Measurements from ENCODE around the gene WNT9B. TPM values are rescaled to one million over a fixed set of nuclear protein-coding genes. Genes with fewer than 3 reads are reported as not detected.

Gene WNT9B
- total and polyA plus RNA-seq, 4 donors = 0.08 to 0.14 (median 0.10) TPM; not detected in 1

DNA sequence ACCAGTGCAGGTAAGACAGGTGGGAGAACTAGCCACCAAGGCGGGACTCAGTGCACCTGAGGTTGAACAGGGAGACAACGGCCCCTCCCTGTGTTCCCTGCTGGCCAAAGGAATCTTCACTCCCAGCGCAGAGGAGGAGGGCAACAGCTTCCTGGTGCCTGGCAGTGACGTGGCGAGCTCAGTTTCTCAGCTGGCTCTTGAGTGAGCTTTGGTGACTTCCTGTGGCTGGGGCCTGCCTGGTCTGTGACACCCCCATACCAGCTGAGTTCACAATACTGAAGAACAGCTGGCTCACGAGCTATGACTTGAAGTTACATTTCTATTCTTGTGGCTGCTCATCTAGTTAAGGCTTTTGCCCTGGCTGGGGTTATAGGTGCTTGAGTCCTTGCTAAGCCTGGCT lies 26.1 kb downstream of the WNT9B start (continued):
- TF ChIP-seq, protein P1, sequence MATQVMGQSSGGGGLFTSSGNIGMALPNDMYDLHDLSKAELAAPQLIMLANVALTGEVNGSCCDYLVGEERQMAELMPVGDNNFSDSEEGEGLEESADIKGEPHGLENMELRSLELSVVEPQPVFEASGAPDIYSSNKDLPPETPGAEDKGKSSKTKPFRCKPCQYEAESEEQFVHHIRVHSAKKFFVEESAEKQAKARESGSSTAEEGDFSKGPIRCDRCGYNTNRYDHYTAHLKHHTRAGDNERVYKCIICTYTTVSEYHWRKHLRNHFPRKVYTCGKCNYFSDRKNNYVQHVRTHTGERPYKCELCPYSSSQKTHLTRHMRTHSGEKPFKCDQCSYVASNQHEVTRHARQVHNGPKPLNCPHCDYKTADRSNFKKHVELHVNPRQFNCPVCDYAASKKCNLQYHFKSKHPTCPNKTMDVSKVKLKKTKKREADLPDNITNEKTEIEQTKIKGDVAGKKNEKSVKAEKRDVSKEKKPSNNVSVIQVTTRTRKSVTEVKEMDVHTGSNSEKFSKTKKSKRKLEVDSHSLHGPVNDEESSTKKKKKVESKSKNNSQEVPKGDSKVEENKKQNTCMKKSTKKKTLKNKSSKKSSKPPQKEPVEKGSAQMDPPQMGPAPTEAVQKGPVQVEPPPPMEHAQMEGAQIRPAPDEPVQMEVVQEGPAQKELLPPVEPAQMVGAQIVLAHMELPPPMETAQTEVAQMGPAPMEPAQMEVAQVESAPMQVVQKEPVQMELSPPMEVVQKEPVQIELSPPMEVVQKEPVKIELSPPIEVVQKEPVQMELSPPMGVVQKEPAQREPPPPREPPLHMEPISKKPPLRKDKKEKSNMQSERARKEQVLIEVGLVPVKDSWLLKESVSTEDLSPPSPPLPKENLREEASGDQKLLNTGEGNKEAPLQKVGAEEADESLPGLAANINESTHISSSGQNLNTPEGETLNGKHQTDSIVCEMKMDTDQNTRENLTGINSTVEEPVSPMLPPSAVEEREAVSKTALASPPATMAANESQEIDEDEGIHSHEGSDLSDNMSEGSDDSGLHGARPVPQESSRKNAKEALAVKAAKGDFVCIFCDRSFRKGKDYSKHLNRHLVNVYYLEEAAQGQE (IDR thresholded peaks at IDR 0.05) = no peak

DNA sequence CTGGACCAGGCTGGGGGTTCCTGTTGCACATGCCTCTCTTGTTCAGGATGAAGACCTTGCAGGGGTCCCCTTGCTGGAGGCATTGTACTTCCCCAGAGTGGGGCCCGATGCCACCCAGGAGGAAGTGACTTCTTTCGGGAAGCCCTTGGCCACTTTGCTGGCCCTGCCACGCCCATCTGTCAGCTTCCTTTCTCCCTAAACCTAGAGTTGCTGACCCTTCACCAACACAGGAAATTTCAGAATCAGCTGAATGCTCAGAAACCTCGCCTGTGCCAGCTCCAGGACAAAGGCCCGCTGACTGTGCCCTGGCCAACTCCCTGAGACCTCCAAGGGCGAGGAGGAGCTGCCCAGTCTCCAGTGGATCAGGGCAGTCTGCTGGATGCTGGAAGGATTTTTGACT lies 26.7 kb downstream of the WNT9B start:
- no peaks in the 10 kb centered on the region for H3K36me3 ChIP-seq (ENCODE audit: control insufficient read depth in 4 of 4, insufficient read depth in 3 of 4, low read depth in 1 of 4, low read length in 3 of 4)
- DNase-seq (ENCODE audit: low spot score) = no peak

DNA sequence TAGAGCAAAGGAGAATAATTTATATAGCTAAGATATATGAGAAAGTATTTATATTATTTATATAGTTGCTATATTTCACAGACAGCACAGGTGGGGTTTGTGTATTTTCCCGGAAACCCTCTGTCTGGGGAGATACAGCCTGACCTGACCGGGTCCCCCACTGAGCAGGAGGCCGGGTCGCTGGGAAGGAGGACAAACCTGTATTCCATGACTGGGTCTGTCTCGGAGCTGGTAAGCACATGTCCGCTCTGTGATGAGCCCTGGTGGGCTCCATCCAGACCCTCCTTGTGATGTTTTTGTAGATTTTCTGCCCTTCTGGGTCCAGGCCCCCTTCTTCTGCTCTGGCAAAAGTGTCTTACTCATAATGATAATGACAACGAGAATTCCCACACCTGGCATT lies 27.7 kb downstream of the WNT9B start:
- 89% methylated on average over 7 of the region's 7 CpGs for WGBS
- peaks cover 0 to 6% (median under 1%) of the 10 kb centered on the region in 4 donors for H3K4me1 ChIP-seq (ENCODE audit: control insufficient read depth in 4 of 4, insufficient read depth in 4 of 4, low read length in 3 of 4)
- no peak for DNase-seq (ENCODE audit: low spot score)
- H3K9ac ChIP-seq (ENCODE audit: low read depth in 1 of 2, low read length in 2 of 2) = no peak overlapping the region
- no peak overlapping the region for H3K27ac ChIP-seq (ENCODE audit: low read depth in 1 of 2, low read length in 2 of 2)
- no peaks in the 10 kb centered on the region for H3K36me3 ChIP-seq (ENCODE audit: control insufficient read depth in 4 of 4, insufficient read depth in 3 of 4, low read depth in 1 of 4, low read length in 3 of 4)
- H3K4me3 ChIP-seq (ENCODE audit: low read depth in 1 of 3, low read length in 3 of 3) = no peak overlapping the region
- H3K27me3 ChIP-seq (ENCODE audit: control insufficient read depth in 4 of 4, insufficient read depth in 4 of 4, low read length in 3 of 4) = no peaks in the 10 kb centered on the region
- no peaks in the 10 kb centered on the region for H3K9me3 ChIP-seq (ENCODE audit: control insufficient read depth in 4 of 4, low read length in 3 of 4)
- TF ChIP-seq, protein P1 (IDR thresholded peaks at IDR 0.05) = no peak
- TF ChIP-seq SP1 (IDR thresholded peaks at IDR 0.05) = no peak
- no peak for TF ChIP-seq RAD21 (IDR thresholded peaks at IDR 0.05)
- TF ChIP-seq TAF1 (conservative IDR thresholded peaks at IDR 0.05) = no peak
- TF ChIP-seq, protein P2, sequence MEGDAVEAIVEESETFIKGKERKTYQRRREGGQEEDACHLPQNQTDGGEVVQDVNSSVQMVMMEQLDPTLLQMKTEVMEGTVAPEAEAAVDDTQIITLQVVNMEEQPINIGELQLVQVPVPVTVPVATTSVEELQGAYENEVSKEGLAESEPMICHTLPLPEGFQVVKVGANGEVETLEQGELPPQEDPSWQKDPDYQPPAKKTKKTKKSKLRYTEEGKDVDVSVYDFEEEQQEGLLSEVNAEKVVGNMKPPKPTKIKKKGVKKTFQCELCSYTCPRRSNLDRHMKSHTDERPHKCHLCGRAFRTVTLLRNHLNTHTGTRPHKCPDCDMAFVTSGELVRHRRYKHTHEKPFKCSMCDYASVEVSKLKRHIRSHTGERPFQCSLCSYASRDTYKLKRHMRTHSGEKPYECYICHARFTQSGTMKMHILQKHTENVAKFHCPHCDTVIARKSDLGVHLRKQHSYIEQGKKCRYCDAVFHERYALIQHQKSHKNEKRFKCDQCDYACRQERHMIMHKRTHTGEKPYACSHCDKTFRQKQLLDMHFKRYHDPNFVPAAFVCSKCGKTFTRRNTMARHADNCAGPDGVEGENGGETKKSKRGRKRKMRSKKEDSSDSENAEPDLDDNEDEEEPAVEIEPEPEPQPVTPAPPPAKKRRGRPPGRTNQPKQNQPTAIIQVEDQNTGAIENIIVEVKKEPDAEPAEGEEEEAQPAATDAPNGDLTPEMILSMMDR (IDR thresholded peaks at IDR 0.05; ENCODE audit: low read depth, low read length, missing input control) = no peak
- TF ChIP-seq JUND (IDR thresholded peaks at IDR 0.05) = no peak
- TF ChIP-seq, protein P3, sequence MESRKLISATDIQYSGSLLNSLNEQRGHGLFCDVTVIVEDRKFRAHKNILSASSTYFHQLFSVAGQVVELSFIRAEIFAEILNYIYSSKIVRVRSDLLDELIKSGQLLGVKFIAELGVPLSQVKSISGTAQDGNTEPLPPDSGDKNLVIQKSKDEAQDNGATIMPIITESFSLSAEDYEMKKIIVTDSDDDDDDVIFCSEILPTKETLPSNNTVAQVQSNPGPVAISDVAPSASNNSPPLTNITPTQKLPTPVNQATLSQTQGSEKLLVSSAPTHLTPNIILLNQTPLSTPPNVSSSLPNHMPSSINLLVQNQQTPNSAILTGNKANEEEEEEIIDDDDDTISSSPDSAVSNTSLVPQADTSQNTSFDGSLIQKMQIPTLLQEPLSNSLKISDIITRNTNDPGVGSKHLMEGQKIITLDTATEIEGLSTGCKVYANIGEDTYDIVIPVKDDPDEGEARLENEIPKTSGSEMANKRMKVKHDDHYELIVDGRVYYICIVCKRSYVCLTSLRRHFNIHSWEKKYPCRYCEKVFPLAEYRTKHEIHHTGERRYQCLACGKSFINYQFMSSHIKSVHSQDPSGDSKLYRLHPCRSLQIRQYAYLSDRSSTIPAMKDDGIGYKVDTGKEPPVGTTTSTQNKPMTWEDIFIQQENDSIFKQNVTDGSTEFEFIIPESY (IDR thresholded peaks at IDR 0.05) = no peak
- TF ChIP-seq, protein P4, sequence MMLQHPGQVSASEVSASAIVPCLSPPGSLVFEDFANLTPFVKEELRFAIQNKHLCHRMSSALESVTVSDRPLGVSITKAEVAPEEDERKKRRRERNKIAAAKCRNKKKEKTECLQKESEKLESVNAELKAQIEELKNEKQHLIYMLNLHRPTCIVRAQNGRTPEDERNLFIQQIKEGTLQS (IDR thresholded peaks at IDR 0.05) = no peak
- TF ChIP-seq, protein P5, sequence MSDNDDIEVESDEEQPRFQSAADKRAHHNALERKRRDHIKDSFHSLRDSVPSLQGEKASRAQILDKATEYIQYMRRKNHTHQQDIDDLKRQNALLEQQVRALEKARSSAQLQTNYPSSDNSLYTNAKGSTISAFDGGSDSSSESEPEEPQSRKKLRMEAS (IDR thresholded peaks at IDR 0.05) = no peak
- TF ChIP-seq FOXA1 (IDR thresholded peaks at IDR 0.05) = no peak
- no peak for TF ChIP-seq HNF4G (IDR thresholded peaks at IDR 0.05)
- TF ChIP-seq FOXA2 (IDR thresholded peaks at IDR 0.05) = no peak
- no peak for TF ChIP-seq EGR1 (IDR thresholded peaks at IDR 0.05; ENCODE audit: low read depth in 2 of 2)

More for the DNA sequence above, 26.7 kb downstream of the WNT9B start:
- peaks cover 0 to 6% (median 3%) of the 10 kb centered on the region in 4 donors for H3K4me1 ChIP-seq (ENCODE audit: control insufficient read depth in 4 of 4, insufficient read depth in 4 of 4, low read length in 3 of 4)
- no peaks in the 10 kb centered on the region for H3K27me3 ChIP-seq (ENCODE audit: control insufficient read depth in 4 of 4, insufficient read depth in 4 of 4, low read length in 3 of 4)
- no peak overlapping the region for H3K4me3 ChIP-seq (ENCODE audit: low read depth in 1 of 3, low read length in 3 of 3)
- TF ChIP-seq, protein P2 (IDR thresholded peaks at IDR 0.05; ENCODE audit: low read depth, low read length, missing input control) = no peak
- TF ChIP-seq GABPA (IDR thresholded peaks at IDR 0.05 in 1 of 2, conservative IDR thresholded peaks at IDR 0.05 in 1 of 2) (no peak), FOXA1 (IDR thresholded peaks at IDR 0.05) (no peak), RXRA (IDR thresholded peaks at IDR 0.05) (no peak), TAF1 (conservative IDR thresholded peaks at IDR 0.05) (no peak), SP1 (IDR thresholded peaks at IDR 0.05) (no peak)
- no peak overlapping the region for H3K9ac ChIP-seq (ENCODE audit: low read depth in 1 of 2, low read length in 2 of 2)
- no peaks in the 10 kb centered on the region for H3K9me3 ChIP-seq (ENCODE audit: control insufficient read depth in 4 of 4, low read length in 3 of 4)
- 65% methylated on average over 6 of the region's 6 CpGs for WGBS
- no peak overlapping the region for H3K27ac ChIP-seq (ENCODE audit: low read depth in 1 of 2, low read length in 2 of 2)

Measured in liver (tissue), 9 donors.